Mesendoderm (in vitro differentiated cells): ENCODE data around the gene NRG3.

Source experiments
- DNase-seq: peaks from one replicate; pipeline ENCODE4 v3.0.0; 2013
- H2AK5ac ChIP-seq: 2 replicates; pipeline ENCODE4 v1.6.1; 2013; ENCODE audit warnings: low read length, inconsistent platforms
- H2BK120ac ChIP-seq: 2 replicates; pipeline ENCODE4 v1.6.1; 2013; ENCODE audit warnings: low read depth, mild to moderate bottlenecking, low read length, moderate library complexity, mixed read lengths
- H2BK15ac ChIP-seq: replicated peaks from 2 replicates; pipeline ENCODE4 v1.6.1; 2013; ENCODE audit warnings: low read depth, mild to moderate bottlenecking, moderate library complexity
- H2BK5ac ChIP-seq: 2 replicates; pipeline ENCODE4 v1.6.1; 2013; ENCODE audit warnings: low read length, inconsistent platforms
- H3K18ac ChIP-seq: 2 replicates; pipeline ENCODE4 v1.6.1; 2013; ENCODE audit warnings: mild to moderate bottlenecking, low read length, mixed read lengths
- H3K23ac ChIP-seq: one replicate; pipeline ENCODE4 v1.6.1; 2013; ENCODE audit warnings: low read length
- H3K27ac ChIP-seq: 2 replicates; pipeline ENCODE4 v1.5.1; 2013; ENCODE audit warnings: low read depth, mild to moderate bottlenecking, inconsistent platforms, low read length, moderate library complexity
- H3K27me3 ChIP-seq: 2 replicates; pipeline ENCODE4 v1.6.1; 2013; ENCODE audit warnings: low read length, control low read depth, mild to moderate bottlenecking, inconsistent platforms; ENCODE audit not compliant: insufficient read depth, poor library complexity
- H3K36me3 ChIP-seq: 2 replicates; pipeline ENCODE4 v1.6.1; 2013; ENCODE audit warnings: low read length, inconsistent platforms; ENCODE audit not compliant: control insufficient read depth, insufficient read depth
- H3K4ac ChIP-seq: one replicate; pipeline ENCODE4 v1.6.1; 2013; ENCODE audit warnings: low read depth, mild to moderate bottlenecking, low read length, moderate library complexity
- H3K4me1 ChIP-seq: 2 replicates; pipeline ENCODE4 v1.6.1; 2013; ENCODE audit warnings: low read depth, low read length, inconsistent platforms; ENCODE audit not compliant: control insufficient read depth
- H3K4me2 ChIP-seq: 2 replicates; pipeline ENCODE4 v1.6.1; 2013; ENCODE audit warnings: low read length
- H3K4me3 ChIP-seq: 2 replicates; pipeline ENCODE4 v1.5.1; 2013; ENCODE audit warnings: mild to moderate bottlenecking, low read length
- H3K56ac ChIP-seq: one replicate; pipeline ENCODE4 v1.6.1; 2013; ENCODE audit warnings: low read length
- H3K79me1 ChIP-seq: 2 replicates; pipeline ENCODE4 v1.6.1; 2013; ENCODE audit warnings: low read length, inconsistent platforms
- H3K79me2 ChIP-seq: 2 replicates; pipeline ENCODE4 v1.6.1; 2013; ENCODE audit warnings: mild to moderate bottlenecking, low read length; ENCODE audit not compliant: control insufficient read depth, insufficient read depth
- H3K9ac ChIP-seq: 2 replicates; pipeline ENCODE4 v1.6.1; 2013; ENCODE audit warnings: low read length, inconsistent platforms
- H4K5ac ChIP-seq: one replicate; pipeline ENCODE4 v1.6.1; 2013; ENCODE audit warnings: low read length
- H4K8ac ChIP-seq: one replicate; pipeline ENCODE4 v1.6.1; 2013; ENCODE audit warnings: low read depth, mild to moderate bottlenecking, control low read depth, low read length, moderate library complexity
- WGBS: extraction: QIAGEN DNeasy Blood & Tissue Kit; methylation state at CpG from one replicate; pipeline ENCODE4 v1.1.7; 2013; ENCODE audit warnings: low lambda C conversion rate, missing lambda C conversion rate; ENCODE audit not compliant: insufficient coverage; ENCODE audit errors: extremely low coverage; 5-methylcytosine and 5-hydroxymethylcytosine counted together

The NRG3 gene

DNA sequence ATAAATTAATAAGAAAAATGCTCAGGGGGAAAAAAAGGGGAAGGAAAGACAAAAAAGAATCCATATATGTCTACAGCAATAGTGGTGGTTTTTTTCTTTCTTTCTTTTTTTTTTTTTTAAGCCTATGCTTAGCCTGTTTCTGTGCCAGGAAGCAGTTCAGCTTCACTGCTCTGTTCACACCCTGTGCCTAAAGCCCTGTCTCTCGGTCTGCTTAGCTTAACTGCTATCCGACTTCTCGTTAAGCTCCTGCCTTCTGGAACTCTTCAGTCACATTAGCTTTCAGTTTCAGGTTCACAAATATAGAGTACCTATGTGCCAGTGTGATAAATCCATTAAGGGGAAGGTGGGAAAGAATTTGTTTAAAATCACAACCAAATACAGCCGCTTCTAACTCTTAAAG lies 26.5 kb upstream of the NRG3 start:
- no peak overlapping the region for H3K18ac ChIP-seq
- no peak overlapping the region for H4K5ac ChIP-seq
- H3K27me3 ChIP-seq, result no peaks in the 10 kb centered on the region
- H3K23ac ChIP-seq, result no peak overlapping the region
- no peak overlapping the region for H3K4me3 ChIP-seq
- no peak overlapping the region for H3K56ac ChIP-seq
- no peaks in the 10 kb centered on the region for H3K36me3 ChIP-seq
- no peaks in the 10 kb centered on the region for H3K79me1 ChIP-seq
- H3K79me2 ChIP-seq, result no peaks in the 10 kb centered on the region
- H2AK5ac ChIP-seq, result no peak overlapping the region
- DNase-seq, result no peak
- no peak overlapping the region for H2BK5ac ChIP-seq
- no CpG with 5 or more reads among the region's 4 CpGs for WGBS
- no peak overlapping the region for H3K9ac ChIP-seq
- H3K4me1 ChIP-seq, result no peaks in the 10 kb centered on the region
- no peak overlapping the region for H3K4ac ChIP-seq
- H3K4me2 ChIP-seq, result no peak overlapping the region
- H3K27ac ChIP-seq, result no peak overlapping the region
- H2BK15ac ChIP-seq, result no peak overlapping the region
- H4K8ac ChIP-seq, result no peak overlapping the region
- H2BK120ac ChIP-seq, result no peak overlapping the region

DNA sequence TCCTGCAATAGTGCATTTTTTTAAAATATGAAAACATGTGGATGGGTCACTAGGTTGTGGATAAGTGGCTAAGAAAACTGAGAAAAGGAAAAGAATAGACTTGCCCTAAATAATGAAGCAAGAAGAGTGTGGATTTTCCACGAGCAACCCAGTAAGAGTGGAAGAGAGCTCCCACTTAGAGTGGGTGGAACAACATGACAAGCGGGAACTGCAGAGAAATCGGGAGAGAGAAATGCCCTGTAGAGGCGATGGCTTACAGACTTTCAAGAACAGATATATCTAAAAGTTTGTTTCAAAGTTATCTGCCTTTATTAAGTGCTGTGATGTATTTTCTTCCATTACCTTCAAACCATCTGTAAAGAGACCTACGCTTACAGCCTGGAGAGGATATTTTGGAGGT lies 26.1 kb upstream of the NRG3 start:
- H4K8ac ChIP-seq, result no peak overlapping the region
- no peaks in the 10 kb centered on the region for H3K36me3 ChIP-seq
- no peak overlapping the region for H2AK5ac ChIP-seq
- H3K4ac ChIP-seq, result no peak overlapping the region
- no peak overlapping the region for H4K5ac ChIP-seq
- H3K79me2 ChIP-seq, result no peaks in the 10 kb centered on the region
- H3K56ac ChIP-seq, result no peak overlapping the region
- WGBS, result no CpG with 5 or more reads among the region's 5 CpGs
- no peaks in the 10 kb centered on the region for H3K79me1 ChIP-seq
- no peak overlapping the region for H3K4me3 ChIP-seq
- no peak overlapping the region for H3K9ac ChIP-seq
- H2BK5ac ChIP-seq, result no peak overlapping the region
- no peaks in the 10 kb centered on the region for H3K4me1 ChIP-seq
- no peak overlapping the region for H2BK15ac ChIP-seq
- no peaks in the 10 kb centered on the region for H3K27me3 ChIP-seq
- no peak overlapping the region for H3K27ac ChIP-seq
- no peak overlapping the region for H3K4me2 ChIP-seq
- H3K23ac ChIP-seq, result no peak overlapping the region
- H3K18ac ChIP-seq, result no peak overlapping the region
- H2BK120ac ChIP-seq, result no peak overlapping the region
- DNase-seq, result no peak

DNA sequence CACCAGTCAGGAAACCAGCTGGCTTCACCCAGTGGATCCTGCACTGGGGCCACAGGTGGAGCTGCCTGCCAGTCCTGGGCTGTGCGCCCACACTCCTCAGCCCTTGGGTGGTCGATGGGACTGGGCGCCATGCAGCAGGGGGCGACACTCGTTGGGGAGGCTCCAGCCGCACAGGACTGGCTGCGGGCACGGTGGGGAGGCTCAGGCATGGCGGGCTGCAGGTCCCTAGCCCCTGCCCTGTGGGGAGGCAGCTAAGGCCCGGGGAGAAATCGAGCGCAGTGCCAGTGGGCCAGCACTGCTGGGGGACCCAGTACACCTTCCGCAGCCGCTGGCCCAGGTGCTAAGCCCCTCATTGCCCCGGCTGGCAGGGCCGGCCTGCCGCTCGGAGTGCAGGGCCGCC lies 12.4 kb upstream of the NRG3 start:
- WGBS, result no CpG with 5 or more reads among the region's 19 CpGs
- H4K8ac ChIP-seq, result no peak overlapping the region

DNA sequence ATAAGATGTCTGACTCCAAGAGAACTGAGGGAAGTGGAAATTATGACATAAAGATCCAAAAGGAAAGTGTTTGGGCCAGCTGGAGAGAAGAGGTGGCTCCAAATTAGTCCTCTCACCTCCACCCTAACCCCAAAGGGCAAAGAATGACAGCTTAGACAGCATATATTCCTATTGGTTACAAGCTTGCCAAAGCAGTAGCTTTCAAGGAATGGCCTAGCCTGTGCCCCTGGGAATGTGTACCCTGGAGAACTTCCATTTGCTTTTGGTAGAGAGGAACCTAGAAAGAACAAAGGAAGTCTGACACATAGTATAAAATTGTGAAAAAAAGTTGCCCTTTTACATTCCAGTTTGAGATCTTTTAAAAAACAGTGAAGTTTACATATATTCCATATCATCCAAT lies 11.2 kb upstream of the NRG3 start:
- H3K79me1 ChIP-seq, result no peaks in the 10 kb centered on the region
- H4K5ac ChIP-seq, result no peak overlapping the region
- no peak overlapping the region for H4K8ac ChIP-seq
- no peaks in the 10 kb centered on the region for H3K79me2 ChIP-seq
- H2BK120ac ChIP-seq, result no peak overlapping the region
- no peaks in the 10 kb centered on the region for H3K27me3 ChIP-seq
- no peak overlapping the region for H3K18ac ChIP-seq
- H3K36me3 ChIP-seq, result no peaks in the 10 kb centered on the region
- no peaks in the 10 kb centered on the region for H3K4me1 ChIP-seq
- no peak overlapping the region for H3K4me3 ChIP-seq
- H2BK5ac ChIP-seq, result no peak overlapping the region
- H3K56ac ChIP-seq, result no peak overlapping the region
- H3K4ac ChIP-seq, result no peak overlapping the region
- H3K23ac ChIP-seq, result no peak overlapping the region
- H3K9ac ChIP-seq, result no peak overlapping the region
- no peak overlapping the region for H2BK15ac ChIP-seq
- no peak overlapping the region for H3K27ac ChIP-seq
- DNase-seq, result no peak
- no peak overlapping the region for H3K4me2 ChIP-seq
- no peak overlapping the region for H2AK5ac ChIP-seq

More for the DNA sequence above, 12.4 kb upstream of the NRG3 start:
- Histone ChIP-seq H3K36me3 (no peaks in the 10 kb centered on the region), H3K23ac (no peak overlapping the region), H3K27me3 (no peaks in the 10 kb centered on the region), H3K27ac (no peak overlapping the region), H2BK5ac (no peak overlapping the region), H3K4me2 (no peak overlapping the region), H3K4me3 (no peak overlapping the region), H3K9ac (no peak overlapping the region), H3K4me1 (no peaks in the 10 kb centered on the region), H3K4ac (no peak overlapping the region), H2AK5ac (no peak overlapping the region), H3K18ac (no peak overlapping the region), H2BK15ac (no peak overlapping the region), H2BK120ac (no peak overlapping the region), H3K79me2 (no peaks in the 10 kb centered on the region), H3K79me1 (no peaks in the 10 kb centered on the region), H4K5ac (no peak overlapping the region), H3K56ac (no peak overlapping the region)
- no peak for DNase-seq

DNA sequence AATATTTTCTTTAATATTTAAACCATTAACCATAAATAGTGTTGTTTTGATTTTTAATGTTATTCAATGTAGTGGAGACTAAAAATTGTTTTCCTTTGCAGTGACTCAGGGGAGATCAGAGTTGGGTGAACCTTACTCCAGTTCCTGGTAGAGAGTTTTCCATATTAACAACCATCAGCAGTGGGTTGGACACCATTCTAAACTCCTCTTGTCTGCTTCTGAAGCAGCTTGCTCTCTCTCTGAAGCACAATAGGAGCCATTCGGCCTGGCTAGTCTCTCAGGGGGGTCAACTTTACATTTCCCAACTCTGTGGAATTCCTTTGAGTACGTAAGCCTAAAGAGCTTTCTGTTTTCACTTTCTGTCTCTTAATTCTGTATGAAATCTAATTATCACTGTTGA lies 9.4 kb upstream of the NRG3 start:
- Histone ChIP-seq H3K79me2 (no peaks in the 10 kb centered on the region), H4K8ac (no peak overlapping the region), H3K18ac (no peak overlapping the region), H3K36me3 (no peaks in the 10 kb centered on the region), H3K4ac (no peak overlapping the region), H3K9ac (no peak overlapping the region), H3K56ac (no peak overlapping the region), H3K27ac (no peak overlapping the region), H2AK5ac (no peak overlapping the region), H3K4me1 (no peaks in the 10 kb centered on the region), H2BK5ac (no peak overlapping the region), H3K23ac (no peak overlapping the region), H3K4me2 (no peak overlapping the region), H2BK15ac (no peak overlapping the region), H4K5ac (no peak overlapping the region), H2BK120ac (no peak overlapping the region), H3K27me3 (no peaks in the 10 kb centered on the region), H3K4me3 (no peak overlapping the region), H3K79me1 (no peaks in the 10 kb centered on the region)
- peak; percentile 12 for DNase-seq
- no CpG with 5 or more reads among the region's 2 CpGs for WGBS

DNA sequence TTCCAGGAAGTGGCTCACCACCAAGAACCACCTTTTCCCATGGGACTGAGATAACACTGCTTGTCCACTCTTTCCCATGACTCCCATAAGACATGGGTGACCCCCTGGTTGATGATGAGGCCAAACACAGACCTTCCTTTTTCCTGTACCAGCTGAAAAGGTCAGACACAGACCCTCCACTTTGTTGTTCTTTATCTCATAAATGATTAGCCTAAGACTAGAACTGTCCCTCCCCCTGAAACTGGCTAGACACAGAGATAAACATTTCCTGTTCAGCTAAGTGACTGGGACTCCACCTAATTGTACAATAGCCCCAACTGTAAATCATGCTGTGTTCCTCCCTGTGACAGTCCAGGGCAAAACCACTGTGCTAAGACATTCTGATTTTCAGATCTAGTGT lies 8.2 kb upstream of the NRG3 start:
- H3K27me3 ChIP-seq, result no peaks in the 10 kb centered on the region
- no peak overlapping the region for H3K9ac ChIP-seq
- H3K23ac ChIP-seq, result no peak overlapping the region
- H3K4me3 ChIP-seq, result no peak overlapping the region
- no peaks in the 10 kb centered on the region for H3K79me2 ChIP-seq
- H4K8ac ChIP-seq, result no peak overlapping the region
- no peaks in the 10 kb centered on the region for H3K36me3 ChIP-seq
- no peak overlapping the region for H2BK15ac ChIP-seq
- H3K27ac ChIP-seq, result no peak overlapping the region
- no peaks in the 10 kb centered on the region for H3K79me1 ChIP-seq
- no peak overlapping the region for H3K18ac ChIP-seq
- no peak overlapping the region for H3K4ac ChIP-seq
- H3K56ac ChIP-seq, result no peak overlapping the region
- no peak overlapping the region for H4K5ac ChIP-seq
- no peak overlapping the region for H2BK120ac ChIP-seq
- no peaks in the 10 kb centered on the region for H3K4me1 ChIP-seq
- no peak overlapping the region for H3K4me2 ChIP-seq
- H2AK5ac ChIP-seq, result no peak overlapping the region
- H2BK5ac ChIP-seq, result no peak overlapping the region
- peak; percentile 7 for DNase-seq
